Dendritic cell treated with granulocyte-macrophage colony-stimulating factor and Interleukin-4, amounts not matched to agents 40 ng/mL and 50 ng/mL, for 4 days (primary cell): ENCODE results near the gene ARPC1B.
A peak's percentile ranks its signal among the peaks of the same experiment; 100 is the strongest.
"Not testable (repeated sequence)": the region's sequence is repeated elsewhere in the genome, so short reads cannot be mapped to it uniquely, and the experiment has no call there.

ENCODE experiments used
- H3K27ac Mint-ChIP-seq: one replicate; pipeline ENCODE4 v1.8.0; 2022; ENCODE audit warnings: mild to moderate bottlenecking, mixed read lengths
- H3K27me3 Mint-ChIP-seq: one replicate; pipeline ENCODE4 v1.8.0; 2022; ENCODE audit warnings: mild to moderate bottlenecking, mixed read lengths
- H3K36me3 Mint-ChIP-seq: one replicate; pipeline ENCODE4 v1.8.0; 2022; ENCODE audit warnings: low read depth, mixed read lengths
- H3K4me1 Mint-ChIP-seq: one replicate; pipeline ENCODE4 v1.8.0; 2022; ENCODE audit warnings: low read depth, mixed read lengths
- H3K4me3 Mint-ChIP-seq: one replicate; pipeline ENCODE4 v1.8.0; 2022; ENCODE audit warnings: mild to moderate bottlenecking, moderate library complexity, mixed read lengths
- H3K9me3 Mint-ChIP-seq: one replicate; pipeline ENCODE4 v1.8.0; 2022; ENCODE audit warnings: mixed read lengths
- intact Hi-C: fragments of 100-400 bp; cut with micrococcal nuclease; formaldehyde crosslinking; loops from one replicate; pipeline ENCODE4 v1.15.0; 2022

ARPC1B gene

DNA sequence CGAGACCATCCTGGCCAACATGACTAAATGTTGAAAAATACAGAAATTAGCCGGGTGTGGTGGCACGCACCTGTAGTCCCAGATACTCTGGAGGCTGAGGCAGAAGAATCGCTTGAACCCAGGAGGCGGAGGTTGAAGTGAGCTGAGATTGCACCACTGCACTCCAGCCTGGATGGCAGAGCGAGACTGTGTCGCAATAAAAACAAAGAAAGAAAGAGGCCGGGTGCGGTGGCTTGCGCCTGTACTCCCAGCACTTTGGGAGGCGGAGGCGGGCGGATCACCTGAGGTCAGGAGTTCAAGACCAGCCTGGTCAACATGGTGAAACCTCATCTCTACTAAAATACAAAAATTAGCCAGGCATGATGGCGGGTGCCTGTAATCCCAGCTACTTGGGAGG, 12.7 kb downstream of the ARPC1B start:
- H3K27me3 Mint-ChIP-seq, H3K4me3 Mint-ChIP-seq, H3K9me3 Mint-ChIP-seq, H3K27ac Mint-ChIP-seq, intact Hi-C loops: not testable (repeated sequence)
- Mint-ChIP-seq H3K36me3 (peaks cover 96% of the 10 kb centered on the region), H3K4me1 (peaks cover 72% of the 10 kb centered on the region)

DNA sequence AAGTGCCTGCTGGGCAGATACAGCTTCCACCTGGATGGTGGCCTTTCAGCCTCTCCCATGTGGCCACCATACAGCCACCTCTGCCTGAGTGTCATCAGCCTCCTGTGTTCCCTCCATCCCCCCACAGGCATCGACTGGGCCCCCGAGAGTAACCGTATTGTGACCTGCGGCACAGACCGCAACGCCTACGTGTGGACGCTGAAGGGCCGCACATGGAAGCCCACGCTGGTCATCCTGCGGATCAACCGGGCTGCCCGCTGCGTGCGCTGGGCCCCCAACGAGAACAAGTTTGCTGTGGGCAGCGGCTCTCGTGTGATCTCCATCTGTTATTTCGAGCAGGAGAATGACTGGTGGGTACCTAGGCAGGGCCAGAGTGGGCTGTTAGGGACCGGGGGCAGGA, 13.4 kb downstream of the ARPC1B start:
- Mint-ChIP-seq H3K27ac (no peak overlapping the region), H3K36me3 (peaks cover 100% of the 10 kb centered on the region), H3K9me3 (no peaks in the 10 kb centered on the region), H3K4me1 (peaks cover 77% of the 10 kb centered on the region), H3K27me3 (no peaks in the 10 kb centered on the region), H3K4me3 (no peak overlapping the region)
- intact Hi-C loops, result no loop called here

DNA sequence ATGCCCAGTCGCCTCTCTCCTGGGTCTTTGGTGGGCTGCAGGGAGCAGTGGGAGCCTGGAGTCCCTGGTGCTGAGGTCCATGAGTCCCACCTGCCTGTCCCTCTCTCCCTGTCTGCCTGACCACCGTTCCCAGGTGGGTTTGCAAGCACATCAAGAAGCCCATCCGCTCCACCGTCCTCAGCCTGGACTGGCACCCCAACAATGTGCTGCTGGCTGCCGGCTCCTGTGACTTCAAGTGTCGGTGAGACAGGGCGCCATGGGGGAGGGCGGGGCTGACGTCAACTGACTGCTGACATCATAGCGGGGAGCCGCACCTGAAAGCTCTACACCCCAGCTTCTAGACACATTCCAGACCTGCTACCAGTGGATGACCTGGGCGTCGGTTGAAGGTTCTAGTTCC, 15.2 kb downstream of the ARPC1B start:
- peaks cover 100% of the 10 kb centered on the region for H3K36me3 Mint-ChIP-seq
- no peaks in the 10 kb centered on the region for H3K9me3 Mint-ChIP-seq
- H3K4me1 Mint-ChIP-seq, result peaks cover 73% of the 10 kb centered on the region
- H3K4me3 Mint-ChIP-seq, result no peak overlapping the region
- intact Hi-C loops, result no loop called here
- no peaks in the 10 kb centered on the region for H3K27me3 Mint-ChIP-seq
- no peak overlapping the region for H3K27ac Mint-ChIP-seq

DNA sequence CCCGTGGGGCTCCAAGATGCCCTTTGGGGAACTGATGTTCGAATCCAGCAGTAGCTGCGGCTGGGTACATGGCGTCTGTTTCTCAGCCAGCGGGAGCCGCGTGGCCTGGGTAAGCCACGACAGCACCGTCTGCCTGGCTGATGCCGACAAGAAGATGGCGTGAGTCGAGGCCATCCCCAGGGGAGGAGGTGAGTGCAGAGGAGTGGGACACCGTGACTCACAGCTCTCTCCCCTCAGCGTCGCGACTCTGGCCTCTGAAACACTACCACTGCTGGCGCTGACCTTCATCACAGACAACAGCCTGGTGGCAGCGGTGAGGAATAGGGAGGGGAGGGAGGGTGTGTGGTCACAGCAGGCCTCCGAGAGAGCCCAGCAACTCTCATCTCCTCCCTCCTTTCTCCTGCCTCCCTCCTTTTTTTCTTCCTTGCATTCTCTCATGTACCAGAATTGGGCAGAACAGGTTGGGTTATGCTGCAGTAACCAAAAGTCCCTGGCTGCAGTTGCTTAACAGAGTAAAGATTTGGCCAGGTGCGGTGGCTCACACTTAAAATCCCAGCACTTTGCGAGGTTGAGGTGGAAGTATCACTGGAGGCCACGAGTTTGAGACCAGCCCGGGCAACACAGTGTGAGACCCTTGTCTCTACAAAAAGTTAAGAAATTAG, 16.5 kb downstream of the ARPC1B start:
- peaks cover 100% of the 10 kb centered on the region for H3K36me3 Mint-ChIP-seq
- H3K9me3 Mint-ChIP-seq, result no peaks in the 10 kb centered on the region
- intact Hi-C loops, result no loop called here
- peak overlapping the region; percentile 37 for H3K27ac Mint-ChIP-seq
- no peaks in the 10 kb centered on the region for H3K27me3 Mint-ChIP-seq
- H3K4me3 Mint-ChIP-seq, result no peak overlapping the region
- peaks cover 66% of the 10 kb centered on the region for H3K4me1 Mint-ChIP-seq

DNA sequence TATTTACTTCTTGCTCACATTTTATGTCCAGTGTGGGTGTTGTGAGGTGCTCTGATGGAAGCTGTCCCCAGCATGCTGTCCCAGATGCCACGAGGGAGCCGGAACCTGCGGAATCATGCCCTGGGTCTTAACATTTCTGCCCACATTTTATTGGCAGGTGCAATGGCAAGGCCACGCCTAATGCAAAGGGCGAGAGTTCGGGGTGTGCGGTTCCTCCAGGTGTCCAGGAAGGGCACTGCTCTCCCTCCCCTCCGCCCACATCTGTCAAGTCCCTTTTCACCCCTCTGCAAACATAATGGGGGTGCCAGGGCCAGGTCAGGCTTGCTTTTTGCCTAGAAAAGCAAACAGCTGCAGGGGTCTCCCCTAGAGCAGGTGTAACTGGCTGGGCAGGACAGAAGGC, 17.5 kb downstream of the ARPC1B start:
- intact Hi-C loops, result no loop called here
- Mint-ChIP-seq H3K4me1 (peaks cover 63% of the 10 kb centered on the region), H3K9me3 (no peaks in the 10 kb centered on the region), H3K4me3 (no peak overlapping the region), H3K27ac (no peak overlapping the region), H3K36me3 (peaks cover 100% of the 10 kb centered on the region), H3K27me3 (no peaks in the 10 kb centered on the region)

DNA sequence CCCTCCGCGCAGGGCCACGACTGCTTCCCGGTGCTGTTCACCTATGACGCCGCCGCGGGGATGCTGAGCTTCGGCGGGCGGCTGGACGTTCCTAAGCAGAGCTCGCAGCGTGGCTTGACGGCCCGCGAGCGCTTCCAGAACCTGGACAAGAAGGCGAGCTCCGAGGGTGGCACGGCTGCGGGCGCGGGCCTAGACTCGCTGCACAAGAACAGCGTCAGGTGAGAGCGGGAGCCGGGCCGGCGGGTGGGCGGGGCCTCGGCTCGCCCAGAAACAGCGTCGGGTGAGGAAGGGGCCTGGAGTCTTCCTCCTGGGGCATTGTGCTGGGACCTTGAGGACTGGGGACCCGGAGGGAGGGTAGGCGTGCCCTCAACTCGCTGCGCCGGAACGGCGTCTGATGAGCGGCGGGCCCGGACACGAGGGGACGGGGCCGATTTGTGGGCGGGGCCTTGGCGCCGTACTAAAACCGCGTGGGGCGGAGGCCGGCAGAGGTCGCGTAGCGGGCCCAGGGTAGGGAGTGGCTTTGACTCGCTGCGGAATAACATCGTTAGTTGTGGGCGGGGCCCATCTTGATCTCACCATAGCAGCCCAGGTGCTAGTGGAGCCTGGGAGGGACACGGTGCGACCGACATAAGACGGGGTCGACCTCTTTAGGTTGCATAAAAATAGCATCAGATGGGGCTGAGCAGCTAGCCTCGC, 18.3 kb downstream of the ARPC1B start:
- H3K4me3 Mint-ChIP-seq, result peak overlapping the region; percentile 32
- H3K27ac Mint-ChIP-seq, result peak overlapping the region; percentile 66
- H3K9me3 Mint-ChIP-seq, result no peaks in the 10 kb centered on the region
- H3K27me3 Mint-ChIP-seq, result no peaks in the 10 kb centered on the region
- peaks cover 100% of the 10 kb centered on the region for H3K36me3 Mint-ChIP-seq
- intact Hi-C loops, result no loop called here
- peaks cover 64% of the 10 kb centered on the region for H3K4me1 Mint-ChIP-seq

DNA sequence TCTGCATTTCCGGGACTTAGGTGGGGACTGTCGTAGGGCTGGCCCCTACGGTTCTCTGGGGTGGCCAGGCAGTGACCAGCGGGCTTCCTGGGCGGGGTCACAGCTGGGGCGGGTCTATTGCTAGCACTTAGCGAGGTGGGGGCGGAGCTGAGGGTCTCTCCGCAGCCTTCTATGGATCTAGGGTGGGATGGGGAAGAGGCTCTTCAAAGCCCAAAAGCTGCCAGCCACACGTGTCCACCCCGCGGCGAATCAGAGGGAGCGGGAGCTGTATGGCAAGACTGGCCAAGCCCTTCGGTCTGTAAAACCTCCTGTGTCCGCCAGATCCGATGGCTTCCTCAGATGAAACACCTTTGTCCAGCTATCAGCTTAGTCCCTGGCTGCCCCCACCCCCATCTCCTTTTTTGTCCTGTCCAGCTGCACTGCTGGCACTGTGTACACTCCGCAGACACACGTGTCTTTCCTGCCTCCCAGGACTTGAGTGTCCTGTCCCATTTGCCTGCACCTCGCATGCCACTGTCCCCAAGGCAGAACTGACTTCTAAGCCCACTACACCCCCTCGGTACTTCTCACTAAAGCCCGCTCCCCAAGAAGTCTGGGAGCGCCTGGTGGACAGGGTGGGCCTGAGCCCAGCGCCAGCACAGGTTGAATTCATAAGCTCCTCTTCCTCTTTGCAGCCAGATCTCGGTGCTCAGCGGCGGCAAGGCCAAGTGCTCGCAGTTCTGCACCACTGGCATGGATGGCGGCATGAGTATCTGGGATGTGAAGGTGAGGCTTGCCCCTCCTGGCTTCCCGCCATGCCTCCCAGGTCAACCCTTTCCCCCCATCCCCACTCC, 19.0 kb downstream of the ARPC1B start:
- H3K27ac Mint-ChIP-seq, result peak overlapping the region; percentile 66
- H3K9me3 Mint-ChIP-seq, result no peaks in the 10 kb centered on the region
- intact Hi-C loops, result no loop called here
- peaks cover 100% of the 10 kb centered on the region for H3K36me3 Mint-ChIP-seq
- no peak overlapping the region for H3K4me3 Mint-ChIP-seq
- H3K27me3 Mint-ChIP-seq, result no peaks in the 10 kb centered on the region
- H3K4me1 Mint-ChIP-seq, result peaks cover 62% of the 10 kb centered on the region

DNA sequence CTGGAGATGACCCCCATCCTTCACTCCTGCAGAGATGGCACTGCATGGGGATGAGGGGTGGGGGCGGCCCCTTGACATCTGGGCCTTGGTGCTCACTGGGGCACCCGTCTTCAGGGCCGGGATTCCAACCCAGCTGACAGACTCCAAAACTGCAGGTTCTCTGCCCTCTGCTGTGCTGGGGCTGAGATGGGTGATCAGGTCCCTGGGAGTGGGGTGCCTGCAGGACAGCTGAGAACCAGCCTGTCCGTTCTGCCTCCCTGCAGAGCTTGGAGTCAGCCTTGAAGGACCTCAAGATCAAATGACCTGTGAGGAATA, 19.6 kb downstream of the ARPC1B start:
- Mint-ChIP-seq H3K4me1 (peaks cover 67% of the 10 kb centered on the region), H3K9me3 (no peaks in the 10 kb centered on the region), H3K27ac (peak overlapping the region; percentile 66), H3K27me3 (no peaks in the 10 kb centered on the region), H3K36me3 (peaks cover 100% of the 10 kb centered on the region), H3K4me3 (no peak overlapping the region)
- intact Hi-C loops, result no loop called here

DNA sequence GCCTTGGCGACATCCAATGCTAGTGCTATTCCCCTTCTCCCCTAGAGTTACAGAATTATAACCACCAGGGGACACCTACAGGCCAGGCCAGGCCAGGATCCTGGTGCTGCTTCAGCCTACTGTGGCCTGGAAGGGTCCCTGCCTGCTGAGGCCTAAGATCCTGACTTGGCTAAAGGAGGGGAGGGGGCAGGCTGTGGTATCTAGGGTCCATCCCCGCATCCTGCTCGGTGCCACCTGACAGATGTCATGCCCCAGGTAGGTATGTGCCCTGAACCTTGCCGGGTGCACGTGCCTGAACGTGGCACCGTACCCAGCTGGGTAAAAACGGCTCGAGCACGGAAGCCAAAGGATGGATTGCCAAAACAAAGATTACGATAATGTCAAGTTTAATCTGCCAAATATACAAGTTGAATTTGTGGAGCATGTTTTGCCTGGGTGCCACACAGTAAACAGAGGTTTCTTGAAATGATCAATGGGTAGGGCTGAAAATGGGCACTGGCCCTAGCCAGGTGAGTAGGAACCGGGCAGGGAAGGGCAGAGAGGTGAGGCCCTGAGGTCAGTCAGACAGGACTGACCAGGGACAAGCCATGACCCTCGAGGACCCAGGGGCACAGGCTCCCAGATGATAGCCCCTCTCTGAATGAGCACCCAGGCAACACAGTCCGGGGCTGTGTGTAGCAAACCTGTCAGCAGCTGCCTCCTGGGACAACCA, 21.2 kb downstream of the ARPC1B start:
- peaks cover 60% of the 10 kb centered on the region for H3K4me1 Mint-ChIP-seq
- intact Hi-C loops, result no loop called here
- no peaks in the 10 kb centered on the region for H3K27me3 Mint-ChIP-seq
- no peaks in the 10 kb centered on the region for H3K9me3 Mint-ChIP-seq
- peaks cover 100% of the 10 kb centered on the region for H3K36me3 Mint-ChIP-seq
- no peak overlapping the region for H3K4me3 Mint-ChIP-seq
- peak overlapping the region; percentile 44 for H3K27ac Mint-ChIP-seq

DNA sequence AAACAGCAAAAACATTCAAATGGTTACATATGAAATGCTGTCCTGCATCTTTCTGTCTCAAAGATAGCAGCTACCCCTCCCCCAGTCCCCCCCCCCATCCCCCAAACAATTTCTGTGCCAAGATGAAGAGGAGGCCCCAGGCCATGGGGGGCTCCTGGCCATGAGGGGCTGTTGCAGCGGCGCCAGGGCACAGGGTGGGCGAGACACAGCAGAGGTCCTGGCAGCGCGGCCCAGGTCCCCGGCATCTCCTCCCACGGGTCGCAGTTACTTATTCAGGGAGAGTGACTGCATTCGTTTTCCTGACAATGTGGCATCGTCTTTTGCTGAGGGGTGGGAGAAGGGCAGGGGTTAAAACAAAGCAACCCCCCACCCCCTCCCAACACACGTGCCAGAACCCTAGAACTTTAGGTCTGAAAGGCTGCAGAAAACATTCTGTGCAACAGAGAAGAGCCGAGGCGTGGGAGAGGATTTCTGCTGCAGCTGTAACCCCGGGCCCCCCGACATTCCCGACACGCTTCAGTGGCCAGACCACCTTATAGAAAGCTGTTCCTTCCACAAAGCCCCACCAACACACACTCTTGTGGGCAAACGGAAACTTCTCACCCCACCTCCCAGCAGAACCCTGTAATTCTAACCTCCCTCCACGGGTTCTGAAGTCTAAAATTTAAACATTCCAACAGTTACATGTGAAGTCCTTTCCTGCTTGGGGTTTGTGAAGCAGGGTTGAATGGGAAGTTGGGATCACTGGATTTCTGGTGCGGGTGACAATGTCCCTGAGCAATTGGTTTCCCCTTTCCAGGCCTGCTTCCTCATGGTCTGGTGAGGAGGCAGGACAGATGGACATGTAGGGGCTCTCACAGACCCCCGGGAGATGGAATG, 22.1 kb downstream of the ARPC1B start:
- Mint-ChIP-seq H3K36me3 (peaks cover 100% of the 10 kb centered on the region), H3K27me3 (no peaks in the 10 kb centered on the region), H3K9me3 (no peaks in the 10 kb centered on the region), H3K27ac (peak overlapping the region; percentile 24), H3K4me3 (no peak overlapping the region), H3K4me1 (peaks cover 52% of the 10 kb centered on the region)
- intact Hi-C loops, result no loop called here

DNA sequence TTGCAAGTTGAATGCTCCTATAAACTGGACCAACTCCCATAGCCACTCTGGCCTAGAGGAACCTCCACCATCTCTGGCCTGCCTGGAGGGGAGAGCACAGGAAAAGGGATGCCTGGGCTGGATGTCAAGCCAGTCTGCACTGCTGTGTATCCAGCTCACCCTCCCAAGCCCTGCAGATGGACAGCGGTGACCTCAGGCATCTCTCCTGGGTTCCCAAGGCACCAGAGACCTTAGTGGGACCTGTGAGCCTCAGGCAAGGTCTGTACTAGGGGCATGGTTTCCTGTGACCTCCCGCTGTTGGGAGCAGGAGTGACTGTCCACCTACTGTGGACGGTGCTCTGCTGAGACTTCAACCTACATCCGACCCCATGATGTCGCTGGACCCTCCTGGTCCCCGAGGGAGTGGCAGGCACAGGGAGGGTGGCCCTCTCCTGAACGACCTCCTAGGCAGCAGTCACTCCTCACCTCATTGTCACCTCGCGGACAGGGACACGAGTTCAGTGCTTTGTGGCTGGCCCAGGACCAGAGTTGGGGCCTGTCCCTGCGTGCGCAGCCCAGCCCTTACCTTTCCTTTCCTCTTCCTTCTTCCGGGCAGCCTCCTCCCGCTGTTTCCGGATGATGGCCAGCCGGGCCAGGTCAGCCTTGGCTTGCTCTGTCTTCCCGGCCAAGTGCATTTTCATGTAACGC, 22.9 kb downstream of the ARPC1B start:
- H3K9me3 Mint-ChIP-seq, result no peaks in the 10 kb centered on the region
- H3K4me1 Mint-ChIP-seq, result peaks cover 46% of the 10 kb centered on the region
- H3K27ac Mint-ChIP-seq, result peak overlapping the region; percentile 24
- H3K27me3 Mint-ChIP-seq, result no peaks in the 10 kb centered on the region
- H3K36me3 Mint-ChIP-seq, result peaks cover 100% of the 10 kb centered on the region
- no peak overlapping the region for H3K4me3 Mint-ChIP-seq
- intact Hi-C loops, result no loop called here

DNA sequence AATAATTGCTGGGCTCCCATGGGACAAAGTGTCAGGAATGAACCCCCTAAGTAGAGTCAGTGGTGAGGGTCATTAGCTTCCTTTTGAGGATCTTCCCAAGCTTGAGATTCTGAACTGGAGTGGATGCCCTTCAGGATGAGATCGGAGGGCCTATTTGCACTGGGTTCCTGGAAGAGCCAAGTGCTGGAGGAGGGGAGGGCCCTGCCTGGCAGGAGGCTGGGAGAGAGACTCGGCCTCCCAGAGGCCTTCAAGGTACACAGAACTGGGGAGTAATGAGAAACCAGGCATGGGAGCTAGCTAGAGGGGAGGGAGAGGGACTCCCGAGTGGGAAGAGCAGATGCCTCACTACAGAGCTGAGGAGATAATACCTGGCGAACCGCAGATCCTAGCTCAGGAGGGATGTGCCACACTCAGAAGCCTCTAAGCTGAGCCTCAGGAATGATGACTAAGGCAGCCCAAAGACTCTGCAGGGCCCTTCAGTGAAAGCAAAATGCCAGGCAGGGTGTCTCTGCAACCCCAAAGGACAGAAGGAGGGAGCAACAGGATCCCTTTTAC, 24.4 kb downstream of the ARPC1B start:
- peaks cover 100% of the 10 kb centered on the region for H3K36me3 Mint-ChIP-seq
- H3K4me3 Mint-ChIP-seq, result no peak overlapping the region
- peak overlapping the region; percentile 24 for H3K27ac Mint-ChIP-seq
- H3K9me3 Mint-ChIP-seq, result no peaks in the 10 kb centered on the region
- intact Hi-C loops, result no loop called here
- no peaks in the 10 kb centered on the region for H3K27me3 Mint-ChIP-seq
- peaks cover 41% of the 10 kb centered on the region for H3K4me1 Mint-ChIP-seq
